ENCODE data around the gene PODXL2. TPM values are rescaled to one million over a fixed set of nuclear protein-coding genes. Genes with fewer than 3 reads are reported as not detected.

The PODXL2 gene
- total and polyA plus RNA-seq, 2 of the 8 experiments (the other 6 are each of a cell fraction or from before 2014, with no cell fraction given), result 27.6 to 31.6 TPM

DNA sequence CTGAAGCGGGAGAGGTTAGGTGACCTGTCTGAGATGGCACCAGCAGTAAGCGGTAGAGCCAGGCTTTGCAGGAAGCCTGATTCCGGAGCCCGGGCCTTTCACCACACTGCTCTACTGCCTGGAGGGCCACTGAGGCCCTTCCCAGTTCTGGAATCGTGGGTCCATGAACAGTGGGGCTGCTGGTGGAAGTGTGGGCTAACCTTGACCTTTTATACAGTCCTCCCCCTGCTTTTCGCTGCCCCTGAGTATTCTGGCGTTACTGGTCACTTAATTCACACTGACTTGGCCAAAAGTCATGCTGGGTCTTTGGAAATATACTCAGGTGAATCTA, 41.2 kb downstream of the PODXL2 start:
- no peaks in the 10 kb centered on the region for H3K79me1 ChIP-seq (ENCODE audit: low read depth, low read length)
- no peak overlapping the region for H2AFZ ChIP-seq (ENCODE audit: low read length)
- ChIA-PET POLR2A (ENCODE audit: partially characterized antibody) (interaction anchor here (0.9 to 1.4 kb wide), 2 partner anchors 9 to 72 kb away, joined by 4 to 5 read pairs; no protein-coding TSS in a partner anchor), CTCF (ENCODE audit: partially characterized antibody) (interaction anchor here (1.2 to 3.5 kb wide), 3 partner anchors 10 to 42 kb away, joined by 3 to 17 read pairs (median 8); no protein-coding TSS in a partner anchor)
- H2BK120ac ChIP-seq (replicated peaks; ENCODE audit: low read depth, low read length), result no peak overlapping the region
- no peak overlapping the region for H2BK5ac ChIP-seq (ENCODE audit: low read depth, low read length)
- no peak overlapping the region for H3K4me2 ChIP-seq (ENCODE audit: insufficient read depth in 1 of 2, low read depth in 2 of 2, low read length in 2 of 2)
- H3K36me3 ChIP-seq (ENCODE audit: control insufficient read depth in 2 of 4, insufficient read depth in 4 of 4, low read length in 3 of 4), result peaks cover 0 to 3% (median 0%) of the 10 kb centered on the region in 4 experiments; a peak in 1 of 8 replicates
- H3K23ac ChIP-seq (ENCODE audit: insufficient read length), result no peak overlapping the region
- H3K27ac ChIP-seq (ENCODE audit: low read depth, low read length), result no peak overlapping the region
- 85% methylated on average over 7 of the region's 7 CpGs; no CpG with 5 or more reads in 1 of the 2 experiments for WGBS, 2 experiments (ENCODE audit: extremely low coverage in 1 of 2, insufficient coverage in 1 of 2, insufficient read length in 1 of 2, insufficient replicate concordance in 2 of 2, low coverage in 1 of 2, low lambda C conversion rate in 2 of 2, missing lambda C conversion rate in 1 of 2)
- no peak overlapping the region for H3K9ac ChIP-seq (replicated peaks in 1 of 4; ENCODE audit: extremely low read depth in 1 of 4, low read depth in 3 of 4, low read length in 3 of 4)
- H3K9me3 ChIP-seq (ENCODE audit: insufficient read depth in 2 of 2, low read depth in 1 of 2, low read length in 1 of 2), result no peaks in the 10 kb centered on the region
- no peak overlapping the region for H2AK5ac ChIP-seq (ENCODE audit: low read depth, low read length)
- no peak overlapping the region for H4K91ac ChIP-seq (replicated peaks; ENCODE audit: insufficient read length, low read length)
- H4K8ac ChIP-seq (ENCODE audit: extremely low read depth, insufficient read depth, low read length), result no peak overlapping the region
- H3K79me2 ChIP-seq (ENCODE audit: control insufficient read depth in 1 of 2, insufficient read depth in 2 of 2, low read length in 2 of 2), result no peaks in the 10 kb centered on the region
- DNase-seq (ENCODE audit: low read depth in 1 of 2, low spot score in 2 of 2) (no peak), FAIRE-seq (no peak)
- peaks cover 12% of the 10 kb centered on the region; the same call in 1 of the 2 replicates for H3K23me2 ChIP-seq (ENCODE audit: low read depth, low read length)
- peaks cover 0 to 14% (median 10%) of the 10 kb centered on the region in 4 experiments; a peak in 6 of 7 replicates for H3K4me1 ChIP-seq (replicated peaks in 1 of 4; ENCODE audit: control insufficient read depth in 3 of 4, insufficient read depth in 4 of 4, low read length in 3 of 4)
- no peaks in the 10 kb centered on the region; a peak in 2 of 7 replicates for H3K27me3 ChIP-seq (replicated peaks in 1 of 4; ENCODE audit: control insufficient read depth in 3 of 4, extremely low read depth in 1 of 4, insufficient read depth in 3 of 4, low read length in 3 of 4)
- no peak overlapping the region for H2BK20ac ChIP-seq (ENCODE audit: low read length)
- H4K5ac ChIP-seq (ENCODE audit: insufficient read length, low read depth, low read length), result no peak overlapping the region
- no peak overlapping the region for H3K56ac ChIP-seq (replicated peaks; ENCODE audit: insufficient read length, low read depth, low read length)
- H2BK15ac ChIP-seq (ENCODE audit: low read length), result no peak overlapping the region
- H3K14ac ChIP-seq (ENCODE audit: insufficient read length), result no peak overlapping the region
- H3K18ac ChIP-seq (ENCODE audit: extremely low read depth, low read length), result no peak overlapping the region
- no peak overlapping the region for H3K4ac ChIP-seq (replicated peaks; ENCODE audit: insufficient read length, low read depth, low read length)
- no peak overlapping the region for H3K4me3 ChIP-seq (ENCODE audit: extremely low read depth in 1 of 4, insufficient read depth in 2 of 4, low read depth in 3 of 4, low read length in 4 of 4)
- H2BK12ac ChIP-seq (ENCODE audit: low read depth, low read length), result no peak overlapping the region
- no peaks in the 10 kb centered on the region for H4K20me1 ChIP-seq (replicated peaks in 1 of 2; ENCODE audit: control insufficient read depth in 1 of 2, insufficient read depth in 2 of 2, low read length in 2 of 2)
- TF ChIP-seq EZH2 (IDR thresholded peaks at IDR 0.05; ENCODE audit: low read depth, low read length, severe bottlenecking) (no peak), BCL11A (IDR thresholded peaks at IDR 0.05; ENCODE audit: low read depth in 2 of 2, low read length in 2 of 2) (no peak), ZNF274 (IDR thresholded peaks at IDR 0.05; ENCODE audit: borderline replicate concordance, extremely low read depth, low read length) (no peak), JUND (IDR thresholded peaks at IDR 0.05; ENCODE audit: low read length) (no peak), POLR2AphosphoS5 (IDR thresholded peaks at IDR 0.05; ENCODE audit: low read depth, low read length) (no peak), KDM1A (IDR thresholded peaks at IDR 0.05; ENCODE audit: borderline replicate concordance, low read length) (no peak), PHF8 (conservative IDR thresholded peaks at IDR 0.05; ENCODE audit: low read depth, low read length) (no peak), BRCA1 (IDR thresholded peaks at IDR 0.05; ENCODE audit: low read depth, low read length) (no peak), SP1 (IDR thresholded peaks at IDR 0.05; ENCODE audit: low read depth, low read length) (no peak), GTF2F1 (IDR thresholded peaks at IDR 0.05; ENCODE audit: borderline replicate concordance, low read depth, low read length) (no peak), NANOG (IDR thresholded peaks at IDR 0.05; ENCODE audit: insufficient read depth, low read depth, low read length, poor library complexity, severe bottlenecking) (no peak)
- TF ChIP-seq, protein P1, sequence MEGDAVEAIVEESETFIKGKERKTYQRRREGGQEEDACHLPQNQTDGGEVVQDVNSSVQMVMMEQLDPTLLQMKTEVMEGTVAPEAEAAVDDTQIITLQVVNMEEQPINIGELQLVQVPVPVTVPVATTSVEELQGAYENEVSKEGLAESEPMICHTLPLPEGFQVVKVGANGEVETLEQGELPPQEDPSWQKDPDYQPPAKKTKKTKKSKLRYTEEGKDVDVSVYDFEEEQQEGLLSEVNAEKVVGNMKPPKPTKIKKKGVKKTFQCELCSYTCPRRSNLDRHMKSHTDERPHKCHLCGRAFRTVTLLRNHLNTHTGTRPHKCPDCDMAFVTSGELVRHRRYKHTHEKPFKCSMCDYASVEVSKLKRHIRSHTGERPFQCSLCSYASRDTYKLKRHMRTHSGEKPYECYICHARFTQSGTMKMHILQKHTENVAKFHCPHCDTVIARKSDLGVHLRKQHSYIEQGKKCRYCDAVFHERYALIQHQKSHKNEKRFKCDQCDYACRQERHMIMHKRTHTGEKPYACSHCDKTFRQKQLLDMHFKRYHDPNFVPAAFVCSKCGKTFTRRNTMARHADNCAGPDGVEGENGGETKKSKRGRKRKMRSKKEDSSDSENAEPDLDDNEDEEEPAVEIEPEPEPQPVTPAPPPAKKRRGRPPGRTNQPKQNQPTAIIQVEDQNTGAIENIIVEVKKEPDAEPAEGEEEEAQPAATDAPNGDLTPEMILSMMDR (IDR thresholded peaks at IDR 0.05; ENCODE audit: control extremely low read depth in 1 of 3, insufficient read depth in 1 of 3, low read depth in 1 of 3, low read length in 3 of 3), result no peak

All from H1 (cell line).